Coronary artery (tissue), 2 donors: ENCODE data around the gene PGAP6.
"Not testable (repeated sequence)": the region's sequence is repeated elsewhere in the genome, so short reads cannot be mapped to it uniquely, and the experiment has no call there.

Experiments used
- DNase-seq: peaks from one replicate; pipeline ENCODE4 v3.0.0-alpha.2; 2017; ENCODE audit warnings: low spot score
- H3K27ac ChIP-seq, 2 donors: fragments of 200-600 bp; sonication (generic); one replicate each; pipeline ENCODE4 v1.5.1; 2016 to 2019
- H3K4me3 ChIP-seq: fragments of 200-600 bp; sonication (generic); 2 replicates; pipeline ENCODE4 v1.5.1; 2016; ENCODE audit warnings: mild to moderate bottlenecking, moderate library complexity
- CTCF ChIP-seq: fragments of 200-600 bp; sonication (generic); IDR thresholded peaks from one replicate; pipeline ENCODE4 v1.5.1; 2019; ENCODE audit warnings: antibody characterized with exemption

The PGAP6 gene

GRCh38 chr16:340370-341091 lies 41.2 kb downstream of the PGAP6 start:
- Histone ChIP-seq H3K4me3 (no peak overlapping the region), H3K27ac (no peak overlapping the region)
- no peak for TF ChIP-seq CTCF
- no peak for DNase-seq

- DNase-seq = no peak
Measured at GRCh38 chr16:339680-340079, 42.1 kb downstream of the PGAP6 start.

GRCh38 chr16:337975-338575 lies 43.7 kb downstream of the PGAP6 start:
- no peak for TF ChIP-seq CTCF
- DNase-seq = no peak
- no peak overlapping the region for H3K4me3 ChIP-seq
- H3K27ac ChIP-seq = no peak overlapping the region

More at GRCh38 chr16:339680-340079, 42.1 kb downstream of the PGAP6 start:
- no peak for TF ChIP-seq CTCF
- no peak overlapping the region for H3K4me3 ChIP-seq
- no peak overlapping the region for H3K27ac ChIP-seq

DNA sequence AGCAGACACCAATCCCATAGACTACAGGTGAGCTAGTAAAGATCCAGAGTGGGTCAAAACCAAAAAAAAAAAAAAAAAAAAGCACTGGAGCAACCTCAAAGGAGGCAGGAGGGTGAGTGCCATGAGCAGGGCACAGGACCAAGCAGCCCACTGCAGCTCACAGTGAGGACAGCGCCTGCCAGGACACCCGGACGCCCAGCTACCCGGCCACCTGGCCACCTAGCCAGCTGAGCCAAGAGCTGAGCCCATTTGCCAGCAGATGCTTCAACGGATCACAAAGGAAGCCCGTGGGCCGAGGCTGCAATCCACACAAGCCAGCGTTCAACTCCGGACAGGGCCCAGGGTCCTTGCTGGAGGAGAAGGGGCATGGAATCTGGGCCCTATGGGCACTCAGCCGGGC lies 44.3 kb downstream of the PGAP6 start:
- no peak overlapping the region for H3K4me3 ChIP-seq
- no peak for DNase-seq
- no peak for TF ChIP-seq CTCF
- no peak overlapping the region for H3K27ac ChIP-seq

DNA sequence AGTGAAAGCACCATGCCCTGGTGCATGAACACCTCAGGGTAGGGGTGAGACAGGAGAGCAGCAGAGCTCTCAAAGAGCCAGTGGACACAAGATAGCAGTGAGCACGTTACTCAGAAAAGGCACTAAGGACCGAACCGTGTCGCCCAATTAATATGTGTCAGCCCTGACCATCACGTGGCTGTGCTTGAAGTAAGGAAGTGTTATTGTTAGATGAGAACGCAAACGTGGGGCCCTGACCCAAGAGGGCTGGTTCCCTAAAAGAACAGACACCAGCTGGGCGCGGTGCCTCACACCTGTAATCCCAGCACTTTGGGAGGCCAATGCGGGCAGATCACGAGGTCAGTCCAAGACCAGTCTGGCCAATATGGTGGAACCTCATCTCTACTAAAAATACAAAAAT lies 45.5 kb downstream of the PGAP6 start:
- Histone ChIP-seq H3K4me3 (no peak overlapping the region), H3K27ac (no peak overlapping the region)
- TF ChIP-seq CTCF = no peak
- DNase-seq = no peak

DNA sequence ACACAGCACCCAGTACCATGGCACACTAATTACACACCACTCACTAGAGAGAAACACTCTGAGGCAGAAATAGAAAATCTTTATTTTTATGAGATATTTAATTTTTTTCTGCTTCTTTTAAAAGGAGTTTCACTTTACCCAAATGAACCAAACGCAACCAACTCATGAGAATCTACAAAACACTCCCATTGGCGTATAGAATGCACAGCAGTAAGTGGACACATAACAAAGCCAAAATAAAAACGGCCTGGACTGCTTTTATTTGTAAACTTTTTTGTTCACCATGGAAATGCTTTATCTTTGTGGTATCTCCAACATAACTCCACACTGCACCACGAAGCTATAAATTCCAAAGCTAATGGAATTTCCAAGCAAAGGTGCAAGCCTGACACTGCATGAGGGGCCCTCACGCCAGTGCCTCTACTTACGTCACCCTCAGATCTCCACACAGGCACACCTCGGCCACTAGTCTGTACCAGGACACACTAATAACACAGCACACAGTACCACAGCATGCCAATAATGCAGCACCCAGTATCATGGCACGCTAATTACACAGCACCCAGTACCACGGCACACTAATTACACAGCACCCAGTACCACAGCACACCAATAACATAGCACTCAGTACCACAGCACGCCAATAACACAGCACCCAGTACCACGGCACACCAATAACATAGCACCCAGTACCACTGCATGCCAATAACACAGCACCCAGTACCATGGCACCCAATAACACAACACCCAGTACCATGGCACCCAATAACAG lies 46.7 kb downstream of the PGAP6 start:
- H3K27ac ChIP-seq, H3K4me3 ChIP-seq, DNase-seq: not testable (repeated sequence)

GRCh38 chr16:334164-334832 lies 47.5 kb downstream of the PGAP6 start:
- not testable (repeated sequence) for H3K4me3 ChIP-seq, DNase-seq, H3K27ac ChIP-seq
